OCI-LY1 (cell line): Measurements from ENCODE around the gene MID1.

Experiments used
- H2AFZ ChIP-seq: fragments of 200-600 bp; sonication (generic), shearing (Covaris generic); 2 replicates; pipeline ENCODE4 v1.6.0; 2014; ENCODE audit warnings: antibody characterized with exemption, mild to moderate bottlenecking, low read length
- H3F3A ChIP-seq: fragments of 200-600 bp; sonication (generic), shearing (Covaris generic); 2 replicates; pipeline ENCODE4 v1.6.0; 2014; ENCODE audit warnings: mild to moderate bottlenecking, antibody characterized with exemption, low read length, moderate library complexity; ENCODE audit not compliant: insufficient read depth
- H3K27ac ChIP-seq: fragments of 200-600 bp; sonication (generic); 2 replicates; pipeline ENCODE4 v1.5.1; 2014; ENCODE audit warnings: low read length, mixed run types, mild to moderate bottlenecking, low read depth; ENCODE audit not compliant: poor library complexity, severe bottlenecking
- H3K27me3 ChIP-seq: fragments of 200-600 bp; sonication (generic); 2 replicates; pipeline ENCODE4 v1.6.0; 2014; ENCODE audit warnings: antibody characterized with exemption, mild to moderate bottlenecking, low read length, moderate library complexity; ENCODE audit not compliant: insufficient read depth
- H3K36me3 ChIP-seq: fragments of 200-600 bp; sonication (generic); 2 replicates; pipeline ENCODE4 v1.6.1; 2014; ENCODE audit warnings: mild to moderate bottlenecking, antibody characterized with exemption, low read length, moderate library complexity, mixed read lengths; ENCODE audit not compliant: insufficient read depth
- H3K4me1 ChIP-seq: fragments of 200-600 bp; sonication (generic); 2 replicates; pipeline ENCODE4 v1.5.1; 2014; ENCODE audit warnings: mild to moderate bottlenecking, low read length, moderate library complexity; ENCODE audit not compliant: insufficient read depth, severe bottlenecking
- H3K4me2 ChIP-seq: fragments of 200-600 bp; sonication (generic), shearing (Covaris generic); 2 replicates; pipeline ENCODE4 v1.6.1; 2014; ENCODE audit warnings: low read length
- H3K4me3 ChIP-seq: fragments of 200-600 bp; sonication (generic); 2 replicates; pipeline ENCODE4 v1.5.1; 2014; ENCODE audit warnings: low read length, low read depth, mild to moderate bottlenecking, mixed read lengths; ENCODE audit not compliant: poor library complexity, severe bottlenecking
- H3K79me2 ChIP-seq: fragments of 200-600 bp; shearing (Covaris generic); 2 replicates; pipeline ENCODE4 v1.6.1; 2016; ENCODE audit warnings: mixed run types, low read length, mixed read lengths; ENCODE audit not compliant: insufficient read depth
- H3K9ac ChIP-seq: fragments of 200-600 bp; sonication (generic), shearing (Covaris generic); 2 replicates; pipeline ENCODE4 v1.6.1; 2014; ENCODE audit warnings: mild to moderate bottlenecking, low read length, mixed read lengths
- H3K9me2 ChIP-seq: fragments of 200-600 bp; sonication (generic), shearing (Covaris generic); 2 replicates; pipeline ENCODE4 v1.6.1; 2014; ENCODE audit warnings: low read depth, mild to moderate bottlenecking, low read length, mixed read lengths
- H3K9me3 ChIP-seq: fragments of 200-600 bp; shearing (Covaris generic); 2 replicates; pipeline ENCODE4 v1.6.1; 2014; ENCODE audit warnings: low read length, mixed read lengths
- H4K20me1 ChIP-seq: fragments of 200-600 bp; sonication (generic), shearing (Covaris generic); 2 replicates; pipeline ENCODE4 v1.6.0; 2016; ENCODE audit warnings: mild to moderate bottlenecking, low read length; ENCODE audit not compliant: insufficient read depth
- EZH2 ChIP-seq: fragments of 200-600 bp; sonication (generic), shearing (Covaris generic); IDR thresholded peaks from 2 replicates; pipeline ENCODE4 v1.8.0; 2017; ENCODE audit warnings: borderline replicate concordance, mixed run types, mild to moderate bottlenecking, antibody characterized with exemption, low read length, moderate library complexity, mixed read lengths
- TF ChIP-seq, protein P1 (sequence below): fragments of 200-600 bp; sonication (generic), shearing (Covaris generic); IDR thresholded peaks from 2 replicates; pipeline ENCODE4 v1.5.1; 2017; ENCODE audit warnings: mild to moderate bottlenecking, antibody characterized with exemption, low read length, moderate library complexity, mixed read lengths

MID1 gene

DNA sequence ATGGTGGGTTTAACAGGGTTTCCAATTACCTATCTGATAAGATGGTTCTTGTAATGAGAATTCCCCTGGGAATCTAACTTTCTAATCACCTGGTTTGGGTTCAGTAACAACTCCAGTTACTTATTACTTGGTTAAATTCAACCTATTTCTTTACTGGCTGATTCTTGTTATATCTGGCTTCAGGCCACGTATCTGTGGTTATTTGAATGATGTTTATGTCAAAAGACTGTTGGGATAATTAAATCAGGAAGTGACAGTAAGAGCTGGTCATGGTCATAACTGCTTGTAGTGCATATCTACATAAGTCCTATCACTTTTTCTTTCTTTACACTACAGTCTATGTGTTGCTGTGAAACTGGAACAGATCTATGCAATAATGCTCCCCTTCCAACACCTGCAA lies 108.1 kb downstream of the MID1 start:
- Histone ChIP-seq H4K20me1 (no peaks in the 10 kb centered on the region), H3K79me2 (no peaks in the 10 kb centered on the region), H3K27me3 (no peaks in the 10 kb centered on the region), H2AFZ (no peak overlapping the region), H3K36me3 (no peaks in the 10 kb centered on the region), H3K9me2 (no peaks in the 10 kb centered on the region), H3K4me2 (no peak overlapping the region), H3K27ac (no peak overlapping the region), H3K9ac (no peak overlapping the region), H3F3A (no peaks in the 10 kb centered on the region), H3K9me3 (no peaks in the 10 kb centered on the region), H3K4me1 (no peaks in the 10 kb centered on the region), H3K4me3 (no peak overlapping the region)
- TF ChIP-seq, protein P1, sequence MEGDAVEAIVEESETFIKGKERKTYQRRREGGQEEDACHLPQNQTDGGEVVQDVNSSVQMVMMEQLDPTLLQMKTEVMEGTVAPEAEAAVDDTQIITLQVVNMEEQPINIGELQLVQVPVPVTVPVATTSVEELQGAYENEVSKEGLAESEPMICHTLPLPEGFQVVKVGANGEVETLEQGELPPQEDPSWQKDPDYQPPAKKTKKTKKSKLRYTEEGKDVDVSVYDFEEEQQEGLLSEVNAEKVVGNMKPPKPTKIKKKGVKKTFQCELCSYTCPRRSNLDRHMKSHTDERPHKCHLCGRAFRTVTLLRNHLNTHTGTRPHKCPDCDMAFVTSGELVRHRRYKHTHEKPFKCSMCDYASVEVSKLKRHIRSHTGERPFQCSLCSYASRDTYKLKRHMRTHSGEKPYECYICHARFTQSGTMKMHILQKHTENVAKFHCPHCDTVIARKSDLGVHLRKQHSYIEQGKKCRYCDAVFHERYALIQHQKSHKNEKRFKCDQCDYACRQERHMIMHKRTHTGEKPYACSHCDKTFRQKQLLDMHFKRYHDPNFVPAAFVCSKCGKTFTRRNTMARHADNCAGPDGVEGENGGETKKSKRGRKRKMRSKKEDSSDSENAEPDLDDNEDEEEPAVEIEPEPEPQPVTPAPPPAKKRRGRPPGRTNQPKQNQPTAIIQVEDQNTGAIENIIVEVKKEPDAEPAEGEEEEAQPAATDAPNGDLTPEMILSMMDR: no peak
- TF ChIP-seq EZH2: no peak

DNA sequence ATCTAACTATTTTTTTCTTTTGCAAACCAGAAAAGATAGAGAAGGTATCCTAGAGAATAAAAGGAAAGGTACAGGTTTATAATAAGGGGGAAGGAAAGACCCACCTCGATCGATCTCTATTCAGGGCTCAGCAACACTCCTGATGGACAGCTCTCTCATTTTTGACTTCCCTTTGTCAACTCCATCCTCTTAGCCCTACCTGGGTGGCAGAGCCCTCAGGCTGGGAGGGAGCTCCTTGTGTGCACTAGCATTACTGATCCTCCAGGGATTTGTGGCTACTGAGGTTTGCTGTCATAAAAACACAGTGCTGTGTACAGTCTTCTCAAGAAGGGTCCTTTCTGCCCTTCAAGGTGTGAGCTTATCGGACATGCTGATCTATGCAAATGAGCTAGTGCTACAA lies 111.0 kb downstream of the MID1 start:
- H3K4me3 ChIP-seq: no peak overlapping the region
- no peaks in the 10 kb centered on the region for H3K4me1 ChIP-seq
- TF ChIP-seq EZH2: no peak
- TF ChIP-seq, protein P1: no peak
- H3K79me2 ChIP-seq: no peaks in the 10 kb centered on the region
- H3K9ac ChIP-seq: no peak overlapping the region
- no peaks in the 10 kb centered on the region for H3K9me2 ChIP-seq
- H3K27ac ChIP-seq: no peak overlapping the region
- H3K36me3 ChIP-seq: no peaks in the 10 kb centered on the region
- no peak overlapping the region for H3K4me2 ChIP-seq
- H4K20me1 ChIP-seq: no peaks in the 10 kb centered on the region
- no peaks in the 10 kb centered on the region for H3F3A ChIP-seq
- no peak overlapping the region for H2AFZ ChIP-seq
- no peaks in the 10 kb centered on the region for H3K27me3 ChIP-seq
- no peaks in the 10 kb centered on the region for H3K9me3 ChIP-seq

DNA sequence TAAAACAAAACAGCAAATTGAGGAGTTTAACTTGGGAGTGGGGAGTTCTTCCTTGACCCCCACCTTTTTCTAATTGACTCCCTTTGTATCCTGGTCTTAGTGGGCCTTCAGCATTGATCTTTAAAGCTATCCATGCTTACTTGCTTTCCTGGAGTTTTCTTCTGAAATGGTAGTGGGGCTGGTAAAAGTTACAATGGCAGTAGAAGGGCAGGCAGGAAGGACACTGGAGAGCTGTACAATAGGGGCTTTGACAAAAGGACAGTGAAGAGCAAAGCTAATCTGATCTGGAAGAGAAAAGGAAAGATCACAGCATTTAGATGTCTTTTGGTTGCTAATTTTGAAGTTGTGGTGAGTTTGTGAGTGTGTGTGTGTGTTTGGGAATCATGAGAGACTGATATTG lies 111.5 kb downstream of the MID1 start:
- Histone ChIP-seq H3K9me3 (no peaks in the 10 kb centered on the region), H3K4me3 (no peak overlapping the region), H3K4me2 (no peak overlapping the region), H3K9me2 (no peaks in the 10 kb centered on the region), H3F3A (no peaks in the 10 kb centered on the region), H4K20me1 (no peaks in the 10 kb centered on the region), H3K4me1 (no peaks in the 10 kb centered on the region), H3K79me2 (no peaks in the 10 kb centered on the region), H3K27me3 (no peaks in the 10 kb centered on the region), H3K36me3 (no peaks in the 10 kb centered on the region), H2AFZ (no peak overlapping the region), H3K9ac (no peak overlapping the region), H3K27ac (no peak overlapping the region)
- TF ChIP-seq EZH2: no peak
- TF ChIP-seq, protein P1: no peak
